GM19372 (cell line): Measurements from ENCODE around the gene SCG2.

Experiments
- ATAC-seq: cut with Tn5 transposase; IDR thresholded peaks from one replicate; pipeline ENCODE4 v1.9.1; 2021; ENCODE audit warnings: mild to moderate bottlenecking, low read depth, moderate library complexity; ENCODE audit not compliant: unreplicated experiment

Gene SCG2, protein sequence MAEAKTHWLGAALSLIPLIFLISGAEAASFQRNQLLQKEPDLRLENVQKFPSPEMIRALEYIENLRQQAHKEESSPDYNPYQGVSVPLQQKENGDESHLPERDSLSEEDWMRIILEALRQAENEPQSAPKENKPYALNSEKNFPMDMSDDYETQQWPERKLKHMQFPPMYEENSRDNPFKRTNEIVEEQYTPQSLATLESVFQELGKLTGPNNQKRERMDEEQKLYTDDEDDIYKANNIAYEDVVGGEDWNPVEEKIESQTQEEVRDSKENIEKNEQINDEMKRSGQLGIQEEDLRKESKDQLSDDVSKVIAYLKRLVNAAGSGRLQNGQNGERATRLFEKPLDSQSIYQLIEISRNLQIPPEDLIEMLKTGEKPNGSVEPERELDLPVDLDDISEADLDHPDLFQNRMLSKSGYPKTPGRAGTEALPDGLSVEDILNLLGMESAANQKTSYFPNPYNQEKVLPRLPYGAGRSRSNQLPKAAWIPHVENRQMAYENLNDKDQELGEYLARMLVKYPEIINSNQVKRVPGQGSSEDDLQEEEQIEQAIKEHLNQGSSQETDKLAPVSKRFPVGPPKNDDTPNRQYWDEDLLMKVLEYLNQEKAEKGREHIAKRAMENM

DNA sequence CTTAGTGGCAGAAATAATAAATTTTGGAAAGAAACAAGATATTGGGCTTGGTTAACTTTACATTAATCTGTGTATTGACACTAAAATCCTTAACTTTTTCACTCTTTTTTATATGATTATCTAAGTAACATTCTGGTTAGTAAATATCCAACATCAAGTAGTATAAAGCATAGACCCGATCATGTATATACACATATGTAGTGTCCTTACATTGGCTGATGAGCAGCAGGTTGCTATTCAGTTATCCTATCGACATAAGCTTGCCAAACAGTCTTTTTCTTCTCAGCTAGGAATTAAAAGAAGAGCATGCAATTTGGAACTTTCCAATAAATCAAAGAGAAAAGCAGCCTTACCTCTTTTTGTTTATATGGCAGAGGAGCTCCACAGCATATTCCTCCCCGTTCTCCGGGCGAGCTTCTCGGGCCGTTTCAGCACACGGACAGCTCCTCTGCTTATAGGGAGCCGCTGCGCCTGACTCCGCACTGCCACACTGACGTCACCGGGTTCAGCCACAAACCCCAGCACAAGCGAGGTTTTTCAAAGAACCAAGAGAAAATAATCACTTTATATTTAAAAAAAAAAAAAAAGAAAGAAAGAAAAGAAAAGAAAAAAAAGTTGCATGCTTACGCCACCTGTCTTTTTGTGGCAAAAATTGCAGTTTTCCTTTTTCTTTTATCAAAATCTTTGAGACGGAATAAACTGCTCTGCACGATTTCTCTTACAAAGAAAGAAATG lies at the start of gene SCG2:
SCG2 (minus strand) TSS at position 430 of the 735 bp plus-strand sequence. CDS start 3,079 bp downstream, outside the sequence.
- peak; percentile 95 for ATAC-seq

- no peak for ATAC-seq
Measured at GRCh38 chr2:223649554-223650533, 47.7 kb upstream of the SCG2 start.

- ATAC-seq: no peak
Measured at GRCh38 chr2:223648755-223649154, 46.6 kb upstream of the SCG2 start.

GRCh38 chr2:223647258-223647952 lies 45.2 kb upstream of the SCG2 start:
- ATAC-seq: peak; percentile 94

DNA sequence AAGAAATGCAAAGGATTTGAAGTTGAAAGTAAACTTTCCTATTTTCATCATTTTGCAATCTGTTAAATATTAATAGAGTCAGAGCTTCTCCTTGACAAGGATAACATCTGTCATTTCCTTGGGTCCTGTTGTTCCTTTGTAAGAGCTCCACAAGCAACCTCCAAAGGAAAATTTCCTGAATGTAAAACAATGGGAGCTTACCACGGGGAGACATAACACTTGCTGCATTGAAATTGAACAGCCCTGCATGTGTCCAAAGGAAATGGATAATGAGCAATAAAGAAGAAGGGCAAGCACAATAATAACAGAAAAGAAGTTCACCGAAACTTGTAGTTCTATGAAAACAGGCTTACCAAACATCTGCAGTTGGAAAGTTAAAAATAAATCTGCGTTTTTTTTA lies 42.0 kb upstream of the SCG2 start:
- ATAC-seq: no peak

DNA sequence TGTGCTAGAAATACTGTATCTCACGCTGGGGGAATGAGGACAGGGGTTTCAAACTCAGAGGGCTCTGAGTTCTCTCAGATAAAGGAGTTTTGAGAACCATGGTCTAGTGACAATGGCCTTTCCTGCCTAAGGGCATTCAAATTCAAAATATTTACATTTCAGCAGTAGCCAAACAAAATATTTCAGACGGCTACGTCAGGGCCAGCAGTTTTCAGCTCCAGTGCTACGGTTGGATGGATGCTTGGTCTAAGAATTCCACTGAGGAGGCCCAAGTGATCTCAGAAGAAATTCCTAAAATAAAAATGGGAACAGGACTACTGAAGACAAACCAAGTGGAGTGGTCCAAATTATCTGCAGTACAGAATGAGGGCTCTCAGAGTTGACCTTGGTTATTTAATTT lies 41.1 kb upstream of the SCG2 start:
- ATAC-seq: no peak

DNA sequence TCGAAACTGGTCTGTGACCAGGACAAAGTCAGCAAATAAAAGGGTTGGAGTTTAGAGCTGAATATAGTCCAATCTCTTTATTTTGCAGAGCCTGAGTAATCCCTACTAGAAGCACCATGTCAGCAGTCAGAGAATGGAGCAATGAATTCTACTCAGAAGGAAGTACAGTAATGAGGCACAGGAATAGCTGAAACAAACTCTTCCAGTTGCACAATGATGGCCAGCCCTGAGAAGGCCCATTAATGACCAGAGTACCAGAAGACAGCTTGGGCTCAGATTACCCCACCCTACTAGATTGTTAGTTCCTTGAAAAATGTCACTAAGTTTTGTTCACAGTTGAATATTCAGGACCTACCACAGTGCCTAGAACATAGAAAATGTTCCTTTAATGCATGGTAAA lies 40.3 kb upstream of the SCG2 start:
- ATAC-seq: no peak

DNA sequence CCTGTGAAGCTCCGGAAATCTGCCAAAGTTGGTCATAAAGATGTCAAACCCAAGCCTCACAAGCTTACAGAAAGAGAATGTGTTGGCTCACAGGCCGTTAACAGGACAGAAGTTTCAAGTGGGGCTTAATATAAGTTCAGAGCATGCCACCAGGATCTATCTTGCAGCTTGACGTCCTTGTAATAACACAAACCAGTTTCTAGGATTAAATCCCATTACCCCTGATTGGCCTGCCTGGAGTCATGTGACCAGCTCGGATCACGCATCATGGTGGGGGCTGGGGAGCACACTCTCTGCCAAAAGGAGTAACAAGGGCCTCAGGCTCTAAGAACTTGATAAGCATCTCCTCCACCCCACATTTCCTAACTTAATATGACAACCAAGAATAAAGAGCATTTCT lies 38.9 kb upstream of the SCG2 start:
- ATAC-seq: no peak

GRCh38 chr2:223635080-223635479 lies 32.9 kb upstream of the SCG2 start:
- ATAC-seq: no peak

DNA sequence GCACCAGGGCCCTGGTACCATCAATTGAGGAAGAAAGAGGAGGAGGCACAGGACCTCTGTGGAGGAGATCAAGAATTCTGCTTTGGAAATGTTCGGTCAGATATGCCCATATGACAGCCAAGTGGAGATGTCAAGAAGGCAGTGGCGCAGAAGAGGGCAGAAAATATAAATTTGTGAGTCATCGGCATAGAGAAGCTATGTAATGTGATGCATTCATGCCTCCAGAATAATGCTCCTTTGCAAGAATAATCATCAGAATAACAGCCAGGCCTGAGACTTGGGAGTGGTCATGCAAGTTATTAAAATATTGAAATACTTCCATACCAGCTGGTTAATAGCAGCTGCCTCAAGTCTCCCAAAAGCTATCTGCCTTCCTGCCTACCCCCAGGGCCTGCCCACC lies 32.1 kb upstream of the SCG2 start:
- ATAC-seq: no peak

DNA sequence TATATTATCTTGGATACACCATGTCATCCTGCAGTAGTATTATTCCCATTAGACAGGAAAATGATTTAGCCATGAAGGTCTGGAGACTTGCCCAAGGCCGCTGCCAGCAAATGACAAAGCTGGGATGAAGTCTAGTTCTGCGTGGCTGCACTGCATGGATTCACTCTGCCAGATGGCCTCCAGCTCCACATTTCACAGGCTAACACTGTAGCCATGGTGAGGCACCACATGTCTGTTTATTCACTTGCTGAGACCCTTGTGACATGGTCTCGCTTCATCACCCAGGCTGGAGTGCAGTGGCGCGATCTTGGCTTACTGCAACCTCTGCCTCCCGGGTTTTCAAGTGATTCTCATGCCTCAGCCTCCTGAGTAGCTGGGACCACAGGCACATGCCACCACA lies 31.5 kb upstream of the SCG2 start:
- no peak for ATAC-seq

- no peak for ATAC-seq
Measured at GRCh38 chr2:223632826-223633225, 30.7 kb upstream of the SCG2 start.

DNA sequence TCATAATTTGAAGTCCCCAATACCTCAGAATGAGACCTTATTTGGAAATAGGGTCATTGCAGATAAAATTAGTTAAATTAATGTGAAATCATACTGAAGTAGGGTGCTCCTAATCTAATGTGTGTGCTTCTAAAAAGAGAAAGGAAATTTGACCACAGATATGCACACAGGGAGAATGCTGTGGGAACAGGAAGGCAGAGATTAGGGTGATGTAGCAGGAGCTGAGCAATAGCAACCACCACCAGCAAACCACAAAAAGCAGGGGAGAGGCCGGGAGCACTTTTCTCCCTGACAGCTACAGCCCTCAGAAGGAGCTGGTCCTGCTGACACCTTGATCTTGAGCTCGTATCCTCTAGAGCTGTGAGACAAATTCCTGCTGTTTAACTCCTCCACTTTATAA lies 24.6 kb upstream of the SCG2 start:
- ATAC-seq: no peak

- no peak for ATAC-seq
Measured at GRCh38 chr2:223625652-223626051, 23.5 kb upstream of the SCG2 start.

DNA sequence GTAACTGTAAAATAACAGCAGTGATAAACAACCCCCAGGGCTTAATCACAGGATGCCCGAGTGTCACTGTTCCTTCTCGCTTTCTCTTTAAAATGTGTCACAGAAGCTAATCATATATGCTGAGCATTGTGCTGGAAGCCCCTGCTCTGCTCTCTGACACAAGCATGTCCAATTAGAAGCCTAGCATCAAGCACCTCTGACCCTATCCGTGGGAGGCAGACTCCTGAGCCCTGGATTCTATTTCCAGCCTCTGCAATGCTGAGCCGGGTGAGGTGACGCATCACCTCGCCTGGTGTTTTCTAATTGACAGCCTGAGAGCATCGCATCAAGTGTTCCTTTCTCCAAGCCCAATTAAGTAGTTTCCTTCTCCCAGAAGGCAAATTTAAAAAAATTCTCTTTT lies 19.7 kb upstream of the SCG2 start:
- ATAC-seq: no peak

- ATAC-seq: no peak
Measured at GRCh38 chr2:223619486-223620129, 17.4 kb upstream of the SCG2 start.

GRCh38 chr2:223618172-223619035 lies 16.2 kb upstream of the SCG2 start:
- ATAC-seq: no peak

- ATAC-seq: no peak
Measured at GRCh38 chr2:223614534-223614933, 12.4 kb upstream of the SCG2 start.
